ENCODE data around the gene ANTKMT. TPM values are rescaled to one million over a fixed set of nuclear protein-coding genes. Genes with fewer than 3 reads are reported as not detected.
"Not testable (repeated sequence)": the region's sequence is repeated elsewhere in the genome, so short reads cannot be mapped to it uniquely, and the experiment has no call there.

The ANTKMT gene
- total RNA-seq, 2 donors from 2014 or later, result 36.5 to 37.5 TPM

DNA sequence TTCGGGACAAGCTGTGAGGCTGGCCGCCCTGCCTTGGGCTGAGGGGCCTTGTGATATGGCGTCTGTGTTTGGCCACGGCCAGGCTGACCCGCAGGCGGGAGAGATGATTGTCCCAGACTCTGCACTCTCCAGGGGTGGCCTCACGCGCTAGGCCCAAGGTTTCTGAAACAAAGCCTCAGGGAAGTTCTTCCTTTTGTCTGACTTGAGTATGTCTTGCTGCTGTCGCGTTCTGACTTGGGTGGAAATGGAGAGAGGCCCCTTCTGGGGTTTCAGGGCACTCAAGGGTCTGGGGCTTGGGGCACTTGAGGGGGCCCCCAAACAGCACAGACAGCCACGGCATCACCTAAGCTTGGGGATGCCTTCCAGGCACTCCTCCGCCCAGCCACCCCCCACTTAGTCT, 9.9 kb upstream of the ANTKMT start:
- Histone ChIP-seq H3K4me1 (peaks cover 0 to 41% of the 10 kb centered on the region in 2 donors), H3K27ac (no peak overlapping the region), H3K36me3 (no peaks in the 10 kb centered on the region), H3K4me3 (no peak overlapping the region), H3K9me3 (no peaks in the 10 kb centered on the region), H3K27me3 (peaks cover 11 to 33% of the 10 kb centered on the region in 2 donors)
- TF ChIP-seq, protein P1, sequence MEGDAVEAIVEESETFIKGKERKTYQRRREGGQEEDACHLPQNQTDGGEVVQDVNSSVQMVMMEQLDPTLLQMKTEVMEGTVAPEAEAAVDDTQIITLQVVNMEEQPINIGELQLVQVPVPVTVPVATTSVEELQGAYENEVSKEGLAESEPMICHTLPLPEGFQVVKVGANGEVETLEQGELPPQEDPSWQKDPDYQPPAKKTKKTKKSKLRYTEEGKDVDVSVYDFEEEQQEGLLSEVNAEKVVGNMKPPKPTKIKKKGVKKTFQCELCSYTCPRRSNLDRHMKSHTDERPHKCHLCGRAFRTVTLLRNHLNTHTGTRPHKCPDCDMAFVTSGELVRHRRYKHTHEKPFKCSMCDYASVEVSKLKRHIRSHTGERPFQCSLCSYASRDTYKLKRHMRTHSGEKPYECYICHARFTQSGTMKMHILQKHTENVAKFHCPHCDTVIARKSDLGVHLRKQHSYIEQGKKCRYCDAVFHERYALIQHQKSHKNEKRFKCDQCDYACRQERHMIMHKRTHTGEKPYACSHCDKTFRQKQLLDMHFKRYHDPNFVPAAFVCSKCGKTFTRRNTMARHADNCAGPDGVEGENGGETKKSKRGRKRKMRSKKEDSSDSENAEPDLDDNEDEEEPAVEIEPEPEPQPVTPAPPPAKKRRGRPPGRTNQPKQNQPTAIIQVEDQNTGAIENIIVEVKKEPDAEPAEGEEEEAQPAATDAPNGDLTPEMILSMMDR (IDR thresholded peaks at IDR 0.05), result no peak
- DNase-seq (ENCODE audit: low spot score), result no peak

DNA sequence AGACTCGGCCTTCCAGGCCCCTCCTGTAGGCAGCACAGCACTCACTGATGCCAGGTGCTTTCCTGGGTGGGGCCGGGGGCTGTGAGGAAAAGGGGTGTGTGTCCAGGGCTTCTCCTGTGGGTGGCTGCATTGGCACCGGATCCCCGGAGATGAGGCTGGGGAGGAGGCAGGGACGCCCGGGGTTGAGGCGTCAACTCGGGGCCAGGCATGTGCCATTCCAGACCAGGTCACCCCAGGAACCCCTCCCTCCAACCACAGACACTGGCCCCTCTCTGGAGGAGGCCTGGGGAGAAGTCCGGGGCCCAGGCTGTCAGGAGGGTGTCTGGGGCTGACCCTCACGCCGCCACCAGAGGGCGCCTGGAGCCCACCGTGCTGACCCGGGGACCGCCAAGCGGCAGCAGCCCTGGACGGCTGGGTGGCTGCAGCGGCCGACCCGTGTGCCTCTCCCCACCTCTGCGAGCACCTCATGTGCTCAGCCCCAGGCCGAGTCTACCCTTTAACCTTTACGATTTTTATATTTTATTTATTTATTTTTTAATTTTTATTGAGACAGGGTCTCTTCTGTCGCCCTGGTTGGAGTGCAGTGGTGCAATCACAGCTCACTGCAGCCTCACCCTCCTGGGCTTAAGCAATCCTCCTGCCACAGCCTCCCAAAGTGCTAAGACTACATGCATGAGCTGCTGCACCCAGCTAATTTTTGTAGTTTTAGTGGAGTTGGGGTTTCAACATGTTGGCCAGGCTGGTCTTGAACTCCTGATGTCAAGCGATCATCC, 9.2 kb upstream of the ANTKMT start:
- Histone ChIP-seq H3K36me3 (no peaks in the 10 kb centered on the region), H3K27me3 (peaks cover 5 to 29% of the 10 kb centered on the region in 2 donors), H3K4me3 (no peak overlapping the region), H3K27ac (no peak overlapping the region), H3K4me1 (peaks cover 0 to 41% of the 10 kb centered on the region in 2 donors), H3K9me3 (no peaks in the 10 kb centered on the region)
- peak; percentile 74 for DNase-seq (ENCODE audit: low spot score)
- TF ChIP-seq, protein P1 (IDR thresholded peaks at IDR 0.05), result peak; percentile 72 to 98

GRCh38 chr16:712740-713250, 8.2 kb upstream of the ANTKMT start:
- H3K4me1 ChIP-seq, result peaks cover 0 to 46% of the 10 kb centered on the region in 2 donors
- TF ChIP-seq, protein P1 (IDR thresholded peaks at IDR 0.05), result peak in 1 of 2 donors; percentile 40
- not testable (repeated sequence) for H3K9me3 ChIP-seq; H3K27ac ChIP-seq; H3K4me3 ChIP-seq; DNase-seq (ENCODE audit: low spot score); H3K36me3 ChIP-seq
- peaks cover 3 to 24% of the 10 kb centered on the region in 2 donors for H3K27me3 ChIP-seq

DNA sequence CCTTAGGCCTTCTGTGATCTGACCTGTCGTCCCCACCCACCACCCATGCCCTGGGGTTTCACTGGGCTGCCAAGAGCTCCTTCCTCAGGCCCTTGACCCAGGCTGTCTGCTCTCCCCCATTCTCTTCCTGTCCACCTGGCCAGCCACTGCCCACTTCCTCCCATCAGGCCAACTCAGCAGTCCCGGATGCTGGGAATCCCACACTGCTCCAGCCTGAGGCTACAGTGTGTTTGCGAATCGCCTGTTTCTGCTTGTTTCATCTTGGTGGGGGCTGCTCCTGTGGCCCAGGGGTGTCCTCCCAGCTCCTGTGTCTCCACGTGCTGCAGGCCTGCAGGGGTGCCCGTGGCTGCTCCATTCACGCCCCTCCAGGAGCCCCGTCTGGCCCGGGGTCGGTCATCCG, 6.9 kb upstream of the ANTKMT start:
- no peaks in the 10 kb centered on the region for H3K9me3 ChIP-seq
- H3K4me3 ChIP-seq, result peak overlapping the region in 1 of 2 donors; percentile 48
- TF ChIP-seq, protein P1 (IDR thresholded peaks at IDR 0.05), result no peak
- H3K27me3 ChIP-seq, result peaks cover 0 to 14% of the 10 kb centered on the region in 2 donors
- no peak for DNase-seq (ENCODE audit: low spot score)
- no peaks in the 10 kb centered on the region for H3K36me3 ChIP-seq
- H3K4me1 ChIP-seq, result peaks cover 0 to 51% of the 10 kb centered on the region in 2 donors
- no peak overlapping the region for H3K27ac ChIP-seq

DNA sequence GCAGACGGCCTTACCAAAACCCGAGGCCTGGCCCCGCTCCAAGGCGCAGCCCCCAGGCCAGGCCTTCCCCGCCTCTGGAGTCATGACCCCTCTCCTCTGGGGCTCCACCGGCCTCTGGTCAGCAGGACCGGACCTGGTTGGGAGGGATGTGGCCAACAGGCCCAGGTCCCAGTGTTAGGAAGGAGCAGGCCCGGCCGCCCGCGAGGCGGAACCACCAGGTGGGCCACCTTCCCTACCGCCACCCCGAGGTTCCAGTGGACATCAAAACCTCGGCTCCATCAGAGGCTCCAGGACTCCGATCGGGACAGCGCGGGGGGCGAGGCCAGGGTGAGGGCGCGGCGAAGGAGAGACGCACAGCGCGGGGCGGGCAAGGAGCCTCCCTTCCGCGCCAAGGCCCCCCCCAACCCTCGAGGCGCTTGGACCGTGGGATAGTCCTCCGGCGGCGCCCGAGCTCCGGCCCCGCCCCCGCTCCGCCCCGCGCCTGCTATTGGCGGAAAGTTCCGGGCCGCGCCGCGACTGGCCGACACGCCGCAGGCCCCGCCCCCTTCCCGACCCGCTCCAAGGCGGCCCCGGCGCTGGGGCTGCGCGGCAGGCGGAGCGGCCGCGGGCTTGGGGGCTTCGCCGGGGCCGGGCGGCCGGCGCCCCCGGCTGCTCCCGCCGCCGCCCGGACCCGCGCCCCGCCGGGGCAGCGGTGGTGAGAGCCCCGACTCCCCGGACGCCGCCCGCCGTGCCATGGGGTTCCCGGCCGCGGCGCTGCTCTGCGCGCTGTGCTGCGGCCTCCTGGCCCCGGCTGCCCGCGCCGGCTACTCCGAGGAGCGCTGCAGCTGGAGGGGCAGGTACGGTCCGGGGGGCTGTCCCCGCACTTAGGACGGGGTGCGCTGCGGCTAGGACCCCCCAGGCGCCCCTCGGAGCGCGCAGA, 6.1 kb upstream of the ANTKMT start, which contains the start of gene METRN:
Gene METRN, plus strand, starts transcription at position 561 of the 919 bp plus-strand sequence. Its CDS starts 172 bp downstream, at position 733.
- Histone ChIP-seq H3K9me3 (no peaks in the 10 kb centered on the region), H3K27ac (peak within 1 kb of the TSS in 1 of 2 donors; percentile 40)

More for the DNA sequence above, 6.1 kb upstream of the ANTKMT start, which contains the start of gene METRN:
- Histone ChIP-seq H3K4me1 (peaks cover 0 to 52% of the 10 kb centered on the region in 2 donors), H3K36me3 (no peaks in the 10 kb centered on the region), H3K27me3 (peaks cover 0 to 10% of the 10 kb centered on the region in 2 donors), H3K4me3 (peak within 1 kb of the TSS; percentile 73 to 81)
- TF ChIP-seq, protein P1 (IDR thresholded peaks at IDR 0.05), result no peak
- DNase-seq (ENCODE audit: low spot score), result peak; percentile 90

Data from right atrium auricular region (tissue), 2 donors.